ENCODE data around the gene TRAPPC1.
A peak's percentile ranks its signal among the peaks of the same experiment; 100 is the strongest.

TRAPPC1 gene

DNA sequence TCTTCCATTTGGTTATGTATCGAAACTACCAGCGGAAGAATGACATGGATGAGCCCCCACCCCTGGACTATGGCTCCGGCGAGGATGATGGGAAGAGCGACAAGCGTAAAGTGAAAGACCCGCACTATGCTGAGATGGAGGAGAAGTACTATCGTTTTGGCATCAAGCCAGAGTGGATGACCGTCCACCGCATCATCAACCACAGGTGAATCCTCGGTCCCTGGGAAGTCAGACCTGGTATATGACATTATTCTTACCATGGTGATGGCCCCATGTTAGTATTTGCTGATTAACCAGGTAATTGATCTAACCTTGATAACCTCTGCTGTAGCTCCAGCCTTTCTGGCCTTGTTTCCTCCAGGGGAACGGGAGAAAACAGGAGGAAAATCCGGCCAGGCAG, 34.7 kb downstream of the TRAPPC1 start:
- no peak for DNase-seq

- DNase-seq: no peak
These were observed 36.9 kb downstream of the TRAPPC1 start for GRCh38 chr17:7894866-7895265.

- no peak for DNase-seq
These were observed 37.5 kb downstream of the TRAPPC1 start for GRCh38 chr17:7894226-7894625.

GRCh38 chr17:7893187-7893880, 38.4 kb downstream of the TRAPPC1 start:
- no peak for DNase-seq

- no peak for DNase-seq
These were observed 42.4 kb downstream of the TRAPPC1 start for GRCh38 chr17:7889166-7889955.

DNA sequence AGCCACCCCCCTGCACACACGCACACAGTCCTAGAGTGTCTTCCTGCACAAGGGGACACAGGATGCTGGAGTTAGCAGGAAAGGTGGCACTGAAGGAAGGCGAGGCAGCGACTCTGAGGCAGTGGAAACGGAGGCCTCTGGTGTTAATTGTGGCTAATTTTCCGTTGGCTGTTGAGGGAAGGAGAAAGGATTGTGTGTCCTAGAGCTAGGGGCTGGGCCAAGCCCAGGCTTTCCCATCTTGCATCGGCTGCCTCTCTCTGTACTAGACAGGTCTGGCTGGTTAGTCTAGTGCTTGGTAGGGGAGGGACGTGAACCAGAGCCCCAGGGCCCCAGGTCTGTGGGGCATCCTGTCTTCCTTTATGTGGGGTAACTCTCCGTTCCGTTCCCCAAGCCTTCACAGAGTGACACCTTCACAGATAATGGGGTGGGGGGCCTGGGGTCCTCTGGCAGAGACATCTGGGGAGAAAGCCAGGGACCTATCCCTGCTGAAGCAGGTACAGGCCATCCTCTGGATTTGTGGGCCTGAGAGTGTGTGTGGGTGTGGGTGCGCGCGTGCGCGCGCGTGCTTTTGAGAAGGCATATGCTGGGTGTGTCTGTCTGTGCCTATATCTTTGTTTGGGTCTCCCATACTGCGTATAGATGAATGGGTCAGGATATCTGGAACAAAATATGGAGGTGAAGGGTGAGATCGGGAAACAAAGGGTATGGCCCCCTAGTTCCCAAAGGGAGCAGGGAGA, 43.4 kb downstream of the TRAPPC1 start, which contains the start of gene CHD3:
Gene CHD3, plus strand, starts transcription at position 606 of the 737 bp plus-strand sequence. CDS start 212 bp downstream, outside the sequence.
- DNase-seq: no peak

DNA sequence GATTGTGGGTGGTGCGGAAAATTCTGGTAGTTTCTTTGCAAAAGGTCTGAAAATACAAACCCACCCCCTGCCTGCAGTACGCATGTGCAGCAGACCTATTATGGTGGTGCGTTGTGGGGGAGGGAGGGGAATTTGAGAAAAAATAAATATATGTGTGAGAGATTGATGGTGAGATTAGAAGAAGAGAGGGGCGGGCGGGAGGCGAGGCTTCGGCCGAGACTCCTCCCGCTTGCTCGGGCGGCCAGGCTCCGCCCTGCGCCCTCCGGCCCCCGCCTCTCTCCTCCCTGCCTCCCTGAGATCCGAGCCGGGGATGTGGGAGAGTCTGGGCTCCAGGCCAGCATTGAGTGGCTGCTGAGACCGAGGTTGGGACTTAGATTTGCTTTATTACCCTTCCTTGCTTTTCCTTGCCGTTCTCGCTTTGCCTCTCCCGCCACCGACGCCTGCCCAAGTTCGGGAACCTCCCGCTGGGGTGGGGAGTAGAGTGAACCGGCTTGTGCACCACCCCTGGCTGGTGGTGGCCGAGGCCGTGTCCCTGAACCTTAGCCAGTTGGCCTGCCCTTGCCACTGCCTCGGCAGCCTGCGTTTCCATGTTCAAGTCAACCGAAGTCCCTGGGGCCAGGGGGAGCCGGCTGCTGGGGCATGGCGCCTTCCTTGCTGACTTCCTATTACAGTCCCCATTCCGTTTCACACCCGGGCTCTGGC, 44.1 kb downstream of the TRAPPC1 start:
- DNase-seq: peak; percentile 85

- peak; percentile 65 for DNase-seq
These were observed 44.7 kb downstream of the TRAPPC1 start for GRCh38 chr17:7887038-7887481.

- DNase-seq: no peak
These were observed 45.3 kb downstream of the TRAPPC1 start for GRCh38 chr17:7886227-7887037.

GRCh38 chr17:7885367-7886226, 46.1 kb downstream of the TRAPPC1 start:
- DNase-seq: no peak

DNA sequence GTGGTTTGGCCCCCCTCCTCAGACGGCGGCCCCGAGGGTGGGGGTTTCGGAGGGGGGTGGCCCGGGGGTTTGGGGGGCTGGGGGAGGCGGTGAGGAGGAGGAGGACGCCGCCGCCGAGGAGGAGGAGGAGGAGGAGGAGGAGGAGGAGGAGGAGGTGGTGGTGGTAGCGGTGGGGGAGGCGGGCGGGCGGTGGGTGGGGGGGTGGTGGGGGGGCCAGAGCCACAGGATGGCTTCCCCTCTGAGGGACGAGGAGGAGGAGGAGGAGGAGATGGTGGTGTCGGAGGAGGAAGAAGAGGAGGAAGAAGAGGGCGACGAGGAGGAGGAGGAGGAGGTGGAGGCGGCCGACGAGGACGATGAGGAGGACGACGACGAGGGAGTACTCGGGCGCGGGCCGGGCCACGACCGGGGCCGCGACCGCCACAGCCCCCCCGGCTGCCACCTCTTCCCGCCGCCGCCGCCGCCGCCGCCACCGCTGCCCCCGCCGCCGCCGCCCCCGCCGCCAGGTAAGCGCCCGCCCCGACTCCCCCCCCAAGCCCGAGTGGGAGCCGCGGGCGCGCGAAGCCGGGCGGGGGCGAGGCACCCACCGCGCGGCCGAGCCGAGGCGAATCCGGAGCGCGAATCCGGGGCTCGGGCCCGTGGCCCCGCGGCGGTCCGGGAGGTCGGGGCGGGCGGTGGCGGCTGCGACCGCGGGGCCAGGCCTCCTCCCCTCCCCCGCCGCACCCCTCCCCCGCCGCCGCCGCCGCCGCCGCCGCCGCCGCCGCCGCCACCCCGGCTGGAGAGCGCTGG, 47.0 kb downstream of the TRAPPC1 start:
- DNase-seq: no peak

- DNase-seq: no peak
These were observed 47.9 kb downstream of the TRAPPC1 start for GRCh38 chr17:7883781-7884386.

GRCh38 chr17:7882629-7883028, 49.1 kb downstream of the TRAPPC1 start:
- DNase-seq: no peak

DNA sequence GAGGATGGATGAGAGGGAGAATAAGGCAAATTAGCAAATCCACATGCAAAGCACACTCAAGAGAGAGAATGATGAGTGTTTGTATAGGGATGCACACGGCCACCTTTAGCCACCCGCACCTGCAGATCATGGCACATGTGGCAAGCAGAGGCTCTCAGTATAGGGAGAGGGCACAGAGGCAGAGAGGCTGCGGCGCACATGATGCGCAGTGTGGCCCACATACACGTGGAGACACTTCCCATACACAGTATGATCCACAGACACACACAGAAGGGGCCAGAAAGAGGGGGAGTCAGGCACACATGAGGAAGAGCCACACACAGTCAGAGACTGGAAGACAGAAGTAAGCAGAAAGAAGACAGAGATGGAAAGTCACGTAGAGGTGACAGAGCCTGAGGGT, 49.7 kb downstream of the TRAPPC1 start:
- DNase-seq: no peak

GRCh38 chr17:7881276-7882054, 50.3 kb downstream of the TRAPPC1 start:
- no peak for DNase-seq

Measured in NCI-H1048 (cell line).